DOHH2 (cell line): ENCODE measurements around the gene HOXA2.

Source experiments
- H3F3A ChIP-seq: fragments of 200-600 bp; sonication (generic), shearing (Covaris generic); 2 replicates; pipeline ENCODE4 v1.6.0; 2016; ENCODE audit warnings: antibody characterized with exemption, mild to moderate bottlenecking; ENCODE audit not compliant: control insufficient read depth, insufficient read depth
- H3K27ac ChIP-seq: fragments of 200-600 bp; sonication (generic); 2 replicates; pipeline ENCODE4 v1.5.1; 2014; ENCODE audit warnings: low read depth, mild to moderate bottlenecking, low read length, moderate library complexity
- H3K27me3 ChIP-seq: fragments of 200-600 bp; sonication (generic); 2 replicates; pipeline ENCODE4 v1.6.1; 2014; ENCODE audit warnings: mild to moderate bottlenecking, low read length, mixed read lengths; ENCODE audit not compliant: control insufficient read depth
- H3K36me3 ChIP-seq: fragments of 200-600 bp; sonication (generic); 2 replicates; pipeline ENCODE4 v1.6.1; 2014; ENCODE audit warnings: mild to moderate bottlenecking, low read length, moderate library complexity, mixed read lengths; ENCODE audit not compliant: control insufficient read depth
- H3K4me1 ChIP-seq: fragments of 200-600 bp; sonication (generic); 2 replicates; pipeline ENCODE4 v1.6.1; 2014; ENCODE audit warnings: mild to moderate bottlenecking, low read length, mixed read lengths; ENCODE audit not compliant: control insufficient read depth
- H3K4me2 ChIP-seq: fragments of 200-600 bp; sonication (generic); 2 replicates; pipeline ENCODE4 v1.6.0; 2014; ENCODE audit warnings: mild to moderate bottlenecking, low read length, moderate library complexity
- H3K4me3 ChIP-seq: fragments of 200-600 bp; sonication (generic); 2 replicates; pipeline ENCODE4 v1.5.1; 2014; ENCODE audit warnings: mild to moderate bottlenecking, low read length, mixed read lengths
- H3K79me2 ChIP-seq: fragments of 200-600 bp; sonication (generic); 2 replicates; pipeline ENCODE4 v1.6.1; 2014; ENCODE audit warnings: mild to moderate bottlenecking, low read length, mixed read lengths; ENCODE audit not compliant: control insufficient read depth
- H3K9me2 ChIP-seq: fragments of 200-600 bp; sonication (generic); replicated peaks from 2 replicates; pipeline ENCODE4 v1.6.1; 2014; ENCODE audit warnings: mild to moderate bottlenecking, low read length, mixed read lengths; ENCODE audit not compliant: control insufficient read depth
- H3K9me3 ChIP-seq: fragments of 200-600 bp; sonication (generic); 2 replicates; pipeline ENCODE4 v1.6.1; 2014; ENCODE audit warnings: antibody characterized with exemption, low read length, mixed read lengths; ENCODE audit not compliant: control insufficient read depth, insufficient read depth
- H4K20me1 ChIP-seq: fragments of 200-600 bp; sonication (generic); 2 replicates; pipeline ENCODE4 v1.6.0; 2014; ENCODE audit warnings: low read depth, mild to moderate bottlenecking, antibody characterized with exemption, low read length, moderate library complexity; ENCODE audit not compliant: control insufficient read depth, insufficient read depth
- CTCF ChIP-seq: fragments of 200-600 bp; sonication (generic); IDR thresholded peaks from one replicate; pipeline ENCODE4 v1.5.1; 2014; ENCODE audit warnings: antibody characterized with exemption, mild to moderate bottlenecking, low read depth, low read length; ENCODE audit not compliant: poor library complexity, severe bottlenecking
- EZH2phosphoT487 ChIP-seq: fragments of 200-600 bp; sonication (generic); IDR thresholded peaks from 2 replicates; pipeline ENCODE4 v1.6.1; 2017; ENCODE audit warnings: borderline replicate concordance, mild to moderate bottlenecking, antibody characterized with exemption, low read length, moderate library complexity, mixed read lengths

HOXA2 gene

GRCh38 chr7:27147199-27148030 lies 44.9 kb upstream of the HOXA2 start, which contains the start of gene HOXA6:
Gene HOXA6, minus strand, starts transcription at chr7:27147774. Its CDS starts 25 bp downstream, at chr7:27147749.
- peaks cover 50% of the 10 kb centered on the region for H3K27me3 ChIP-seq
- peaks cover 51% of the 10 kb centered on the region for H3K4me1 ChIP-seq
- H3K4me3 ChIP-seq = peak within 1 kb of the TSS; percentile 77
- no peaks in the 10 kb centered on the region for H3K9me2 ChIP-seq
- peak within 1 kb of the TSS; percentile 94 for H3K4me2 ChIP-seq
- 0 out of 2 replicates have a peak, but pooled peaks have one; percentile 46 for TF ChIP-seq EZH2phosphoT487
- TF ChIP-seq CTCF = no peak
- no peak within 1 kb of the TSS for H3K27ac ChIP-seq
- no peaks in the 10 kb centered on the region for H3K79me2 ChIP-seq
- H4K20me1 ChIP-seq = no peaks in the 10 kb centered on the region
- no peaks in the 10 kb centered on the region for H3K36me3 ChIP-seq
- H3K9me3 ChIP-seq = no peaks in the 10 kb centered on the region
- no peaks in the 10 kb centered on the region for H3F3A ChIP-seq

GRCh38 chr7:27146491-27147198 lies 44.2 kb upstream of the HOXA2 start:
- Histone ChIP-seq H3F3A (no peaks in the 10 kb centered on the region), H3K4me1 (peaks cover 43% of the 10 kb centered on the region), H3K27ac (no peak overlapping the region), H3K79me2 (no peaks in the 10 kb centered on the region), H3K36me3 (no peaks in the 10 kb centered on the region), H3K9me2 (no peaks in the 10 kb centered on the region), H3K27me3 (peaks cover 45% of the 10 kb centered on the region), H4K20me1 (no peaks in the 10 kb centered on the region), H3K9me3 (no peaks in the 10 kb centered on the region), H3K4me2 (no peak overlapping the region), H3K4me3 (no peak overlapping the region)
- TF ChIP-seq EZH2phosphoT487 = no peak
- TF ChIP-seq CTCF = no peak

GRCh38 chr7:27145914-27146412 lies 43.5 kb upstream of the HOXA2 start:
- Histone ChIP-seq H3K4me2 (no peak overlapping the region), H3K4me3 (no peak overlapping the region), H3K36me3 (no peaks in the 10 kb centered on the region), H3K79me2 (no peaks in the 10 kb centered on the region), H3K9me2 (no peaks in the 10 kb centered on the region), H3K27me3 (peaks cover 38% of the 10 kb centered on the region), H4K20me1 (no peaks in the 10 kb centered on the region), H3K27ac (no peak overlapping the region), H3F3A (no peaks in the 10 kb centered on the region), H3K9me3 (no peaks in the 10 kb centered on the region), H3K4me1 (peaks cover 36% of the 10 kb centered on the region)
- TF ChIP-seq EZH2phosphoT487 (no peak), CTCF (no peak)
